GM18867 (cell line): ENCODE results near the gene IDH3A.

Experiments used
- ATAC-seq: cut with Tn5 transposase; IDR thresholded peaks from one replicate; pipeline ENCODE4 v1.9.1; 2021; ENCODE audit warnings: mild to moderate bottlenecking, moderate library complexity; ENCODE audit not compliant: unreplicated experiment

The IDH3A gene

DNA sequence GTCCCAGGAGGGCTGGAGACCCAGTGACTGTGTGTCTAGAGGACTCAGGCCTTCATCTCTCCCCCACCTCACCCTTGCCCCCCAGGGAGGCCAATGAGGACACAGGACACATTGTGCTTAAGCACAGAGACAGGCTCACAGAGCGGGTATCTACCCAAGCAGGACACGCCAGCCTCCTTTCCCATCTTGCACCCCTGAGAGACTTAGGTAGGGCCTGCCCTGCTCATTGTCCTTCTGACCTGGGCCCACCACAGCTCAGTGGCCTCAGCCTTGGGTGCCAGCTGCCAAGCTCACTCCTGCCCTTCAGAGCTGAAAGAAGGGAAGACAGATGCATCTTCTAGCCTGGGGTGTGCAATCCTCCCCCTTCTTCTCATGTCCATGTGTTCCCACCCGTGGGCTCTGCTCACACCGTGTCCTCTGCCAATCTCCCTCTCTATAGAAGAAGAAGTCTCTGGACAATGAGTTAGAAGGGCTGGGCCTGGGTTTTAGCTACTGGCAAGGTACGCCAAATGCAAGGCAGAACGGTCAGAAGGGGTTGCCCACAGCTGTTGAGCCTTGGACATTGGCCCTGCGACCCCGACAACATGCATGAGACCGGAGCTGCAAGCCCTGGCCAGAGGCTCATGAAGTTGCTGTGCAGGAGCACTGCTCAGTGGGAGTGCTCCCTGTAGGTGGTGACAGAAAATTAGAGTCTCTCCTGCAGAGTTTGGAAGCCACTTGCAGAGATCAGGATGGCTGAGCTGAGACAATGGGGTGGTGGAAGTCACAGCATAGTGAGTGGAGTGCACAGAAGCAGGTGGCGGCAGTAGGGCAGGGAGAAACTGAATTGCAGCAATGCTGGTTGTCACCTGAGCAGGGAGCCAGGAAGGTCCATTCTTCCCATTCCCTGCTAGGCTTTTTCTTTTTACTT is 52.4 kb downstream of the IDH3A start:
- no peak for ATAC-seq

DNA sequence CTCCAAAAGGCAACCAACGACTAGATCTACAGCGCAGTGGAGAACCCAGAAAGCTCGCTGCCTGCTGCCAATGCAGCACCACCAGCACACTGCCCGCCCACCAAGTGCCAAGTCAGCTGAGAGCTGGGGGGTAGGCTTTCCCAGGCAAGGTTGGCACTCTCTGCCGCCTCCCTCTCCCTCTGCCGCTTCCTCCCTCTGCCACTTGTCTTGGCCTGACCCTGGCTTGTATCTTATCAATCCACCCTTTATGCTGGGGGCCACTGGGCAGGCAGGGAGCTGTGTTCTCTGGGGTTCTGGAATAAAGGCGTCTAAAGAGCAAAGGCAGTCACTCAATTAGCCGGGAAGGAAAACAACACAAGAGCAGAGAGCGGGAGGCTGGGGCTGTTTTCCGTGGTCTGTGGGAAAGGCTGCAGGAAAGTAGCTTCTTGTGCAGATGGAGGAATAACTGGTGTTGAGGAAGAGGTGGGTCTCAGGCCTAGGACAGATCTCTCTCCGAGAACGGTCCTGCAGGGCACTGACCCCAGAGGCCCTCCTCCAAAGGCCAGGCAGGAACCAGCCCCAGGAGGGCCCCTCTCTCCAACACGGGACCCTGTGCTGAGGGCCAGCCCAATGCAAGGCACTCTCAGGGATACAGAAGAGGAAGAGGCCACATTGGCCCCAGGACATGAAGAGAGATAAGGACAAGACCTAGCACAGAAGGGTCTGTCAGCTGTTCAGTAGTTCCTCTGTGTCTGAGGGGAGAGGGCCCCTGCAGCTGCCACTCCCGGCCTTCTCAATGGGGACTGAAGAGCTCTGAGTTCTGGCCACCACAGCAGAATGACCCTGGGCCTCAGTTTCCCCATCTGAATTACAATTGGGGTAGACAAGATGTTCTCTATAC is 54.4 kb downstream of the IDH3A start:
- ATAC-seq, result no peak

DNA sequence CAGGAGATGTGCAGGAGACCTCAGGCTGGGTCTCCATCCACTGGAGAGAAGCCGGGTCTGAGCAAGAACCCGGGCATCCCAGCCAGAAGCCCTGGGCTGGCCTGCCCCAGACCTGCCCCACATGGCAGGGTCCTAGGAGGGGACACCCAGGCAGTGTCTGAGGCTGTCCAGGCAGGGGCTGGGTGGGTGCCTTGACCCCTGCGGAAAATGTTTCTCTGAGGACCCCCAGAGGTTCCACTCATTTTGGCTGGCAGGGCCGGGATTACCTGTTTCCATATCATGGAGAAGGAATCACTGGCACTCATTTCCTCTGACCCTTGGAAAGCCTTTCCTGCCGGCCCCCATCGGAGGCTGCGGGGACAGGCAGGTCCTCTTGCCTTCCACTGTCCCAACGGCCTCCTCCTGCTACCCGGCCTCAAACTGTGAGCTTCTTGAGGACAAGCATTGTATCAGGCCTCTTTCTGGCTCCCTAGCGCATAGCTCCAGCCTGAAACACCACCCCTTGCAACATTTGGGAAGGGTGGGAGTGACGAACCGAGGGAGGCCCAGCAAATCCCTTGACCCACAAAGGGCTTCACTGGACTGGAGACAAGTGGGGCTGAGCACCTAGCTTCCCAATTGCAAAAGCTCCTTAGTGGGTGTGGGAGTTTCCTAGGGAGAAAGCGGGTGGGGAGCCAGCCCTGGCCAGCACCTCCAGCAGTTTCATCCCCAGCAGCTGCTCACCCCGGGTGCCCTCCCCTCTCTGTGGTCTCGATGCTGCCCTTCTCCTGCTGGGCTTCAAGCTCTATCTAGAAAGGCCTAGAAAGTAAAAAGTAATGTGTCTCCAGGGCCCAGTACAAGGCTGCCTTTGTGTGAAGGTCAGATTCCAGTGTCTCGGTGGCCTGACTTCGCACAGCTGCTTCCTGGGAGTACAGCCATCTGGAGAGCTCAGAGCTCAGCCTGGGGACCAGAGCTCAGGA is 55.5 kb downstream of the IDH3A start:
- no peak for ATAC-seq

DNA sequence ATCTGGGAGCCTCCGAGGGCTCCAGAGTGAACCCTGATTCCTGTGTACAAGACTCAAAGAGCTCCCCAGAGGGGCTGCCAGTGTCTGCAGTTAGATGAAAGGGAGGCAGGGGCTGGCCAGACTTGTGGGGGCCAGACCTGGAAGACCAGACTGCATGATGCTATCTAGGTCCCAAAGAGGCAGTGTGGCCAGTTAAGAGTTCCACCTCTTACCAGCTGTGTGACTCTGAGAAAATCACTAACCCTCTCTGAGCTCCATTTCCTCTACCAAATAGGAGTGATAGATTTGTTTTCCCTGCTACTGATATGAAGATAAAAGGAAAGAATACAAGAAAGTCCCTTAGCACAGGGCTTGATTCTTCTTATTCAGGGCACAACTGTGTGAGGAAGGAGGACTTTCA is 56.2 kb downstream of the IDH3A start:
- no peak for ATAC-seq

DNA sequence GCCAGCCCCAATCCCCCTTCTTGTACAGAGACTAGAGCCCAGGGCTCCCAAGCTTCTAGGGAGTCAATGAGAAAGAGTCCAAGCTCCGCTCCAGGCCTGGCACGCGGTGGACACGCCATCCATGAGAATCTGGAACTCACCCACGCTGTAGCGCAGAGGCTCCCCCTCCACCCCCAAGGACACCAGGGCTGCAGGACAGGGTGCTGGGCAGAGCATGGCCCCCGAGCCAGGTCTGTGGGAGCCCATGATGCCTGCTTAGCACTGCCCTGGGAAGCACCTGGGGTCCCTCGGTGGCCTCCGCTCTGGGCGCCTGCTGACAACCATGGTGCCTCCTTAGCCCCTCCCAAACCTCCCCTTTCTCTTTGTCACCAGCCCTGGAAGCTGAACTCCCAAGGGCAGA is 56.7 kb downstream of the IDH3A start:
- no peak for ATAC-seq

DNA sequence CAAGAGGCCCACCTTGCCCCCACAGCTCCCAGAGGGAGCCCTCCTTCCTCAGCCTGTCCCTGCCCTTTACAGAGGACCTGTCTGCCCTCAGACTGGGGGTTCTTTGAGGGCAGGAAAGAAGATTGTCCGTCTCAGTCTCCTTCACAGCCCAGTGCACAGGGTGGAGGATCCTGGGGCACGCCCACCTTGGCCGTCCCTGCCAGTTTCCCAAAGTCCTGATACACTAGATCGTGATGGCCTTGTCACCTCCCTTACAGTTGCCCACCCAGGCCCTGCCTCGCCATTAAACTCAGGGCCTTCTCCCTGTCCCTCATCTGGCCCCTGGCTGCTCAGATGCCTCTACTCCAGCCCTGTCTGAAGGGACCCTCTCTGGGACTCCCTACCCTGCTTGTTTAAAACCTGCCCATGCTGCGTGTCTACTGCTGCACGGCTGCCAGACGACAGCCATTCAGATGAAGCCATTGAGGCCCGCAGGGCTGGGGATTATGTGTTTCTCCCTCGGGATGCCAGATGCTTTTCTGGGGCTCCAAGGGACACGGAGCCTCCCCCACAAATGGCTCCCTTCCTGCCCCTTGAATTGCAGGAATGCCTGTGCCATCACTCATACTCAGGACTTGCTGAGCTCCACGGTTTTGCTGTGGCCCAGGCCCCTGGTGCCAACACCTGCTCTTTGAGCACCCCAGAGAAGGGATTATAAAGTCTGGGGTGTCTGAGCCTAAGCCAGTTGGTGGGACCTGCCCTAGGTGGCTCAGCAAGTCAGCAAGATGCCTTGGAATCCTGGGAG is 57.4 kb downstream of the IDH3A start:
- no peak for ATAC-seq

DNA sequence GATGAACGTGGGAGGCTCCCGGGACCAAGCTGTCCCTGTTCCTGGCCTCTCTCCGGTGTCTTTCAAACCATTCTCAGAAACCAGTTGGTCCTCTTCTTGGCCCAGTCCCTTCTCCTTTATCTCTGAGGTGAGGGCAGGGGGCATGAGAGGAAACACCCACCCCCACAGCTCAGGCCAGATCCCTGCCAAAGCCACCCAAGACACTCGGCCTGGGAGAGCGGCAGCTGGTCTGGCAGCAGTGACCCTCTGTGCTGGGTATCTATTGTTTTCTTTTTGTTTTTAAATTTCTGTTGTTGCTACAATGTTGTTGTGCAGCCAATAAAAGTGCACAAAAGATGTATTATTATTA is 57.9 kb downstream of the IDH3A start:
- no peak for ATAC-seq

DNA sequence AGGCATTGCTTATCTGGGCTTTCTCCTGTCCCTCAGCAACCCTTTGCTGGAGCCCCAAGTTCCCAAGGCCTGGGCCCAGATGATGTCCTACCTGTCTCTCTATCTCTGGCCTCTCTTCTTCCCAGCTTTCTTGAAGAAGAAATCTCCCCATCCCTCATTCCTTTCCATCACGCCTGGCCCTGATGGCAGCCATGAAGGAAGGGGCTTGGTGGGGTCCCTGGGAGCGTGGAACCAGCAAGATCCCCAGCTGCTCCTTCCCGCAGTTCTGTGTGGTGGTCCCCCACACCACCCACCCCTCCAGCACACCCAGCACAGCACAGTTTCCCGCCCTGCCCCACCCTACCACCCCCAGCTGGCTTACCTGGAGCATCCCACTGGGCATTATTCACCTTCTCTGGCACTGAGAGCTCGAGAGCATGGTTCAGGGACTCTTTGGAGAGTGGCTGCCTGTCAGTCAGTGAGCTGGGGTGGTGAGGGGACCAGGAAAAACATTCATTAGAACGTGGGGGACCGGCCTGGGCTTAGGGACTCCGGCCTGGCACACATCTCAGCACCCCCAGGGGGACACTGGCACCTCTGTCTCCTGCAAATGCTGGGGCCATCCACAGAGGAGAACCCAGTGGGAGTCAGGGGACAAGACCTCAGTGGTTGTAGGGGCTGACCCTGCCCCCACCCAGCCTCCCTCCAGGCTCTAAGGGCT is 58.6 kb downstream of the IDH3A start:
- ATAC-seq, result no peak

DNA sequence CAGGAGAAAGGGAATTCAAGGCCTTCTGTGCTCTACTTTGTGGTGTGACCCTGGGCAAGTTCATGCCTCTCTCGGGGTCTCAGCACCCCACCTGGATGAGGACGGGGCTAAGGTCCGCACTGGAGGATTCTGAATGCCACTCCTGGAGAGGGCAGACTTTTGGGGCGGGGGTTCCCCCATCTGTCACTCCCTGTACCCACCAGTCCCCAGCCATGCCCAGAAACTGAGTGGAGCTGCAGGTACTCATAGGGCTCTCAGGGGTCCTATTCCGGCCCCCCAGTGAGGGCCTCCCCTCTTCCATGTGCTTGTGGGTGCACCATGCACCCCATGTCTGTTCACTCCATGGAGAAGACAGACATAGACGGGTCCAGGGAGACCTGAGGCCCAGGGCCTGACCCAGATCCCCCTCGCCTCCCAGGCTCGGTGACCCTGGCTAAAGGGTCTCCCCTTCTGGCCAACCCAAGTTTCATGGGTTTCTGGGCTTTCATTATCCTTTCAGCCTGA is 59.2 kb downstream of the IDH3A start:
- no peak for ATAC-seq

DNA sequence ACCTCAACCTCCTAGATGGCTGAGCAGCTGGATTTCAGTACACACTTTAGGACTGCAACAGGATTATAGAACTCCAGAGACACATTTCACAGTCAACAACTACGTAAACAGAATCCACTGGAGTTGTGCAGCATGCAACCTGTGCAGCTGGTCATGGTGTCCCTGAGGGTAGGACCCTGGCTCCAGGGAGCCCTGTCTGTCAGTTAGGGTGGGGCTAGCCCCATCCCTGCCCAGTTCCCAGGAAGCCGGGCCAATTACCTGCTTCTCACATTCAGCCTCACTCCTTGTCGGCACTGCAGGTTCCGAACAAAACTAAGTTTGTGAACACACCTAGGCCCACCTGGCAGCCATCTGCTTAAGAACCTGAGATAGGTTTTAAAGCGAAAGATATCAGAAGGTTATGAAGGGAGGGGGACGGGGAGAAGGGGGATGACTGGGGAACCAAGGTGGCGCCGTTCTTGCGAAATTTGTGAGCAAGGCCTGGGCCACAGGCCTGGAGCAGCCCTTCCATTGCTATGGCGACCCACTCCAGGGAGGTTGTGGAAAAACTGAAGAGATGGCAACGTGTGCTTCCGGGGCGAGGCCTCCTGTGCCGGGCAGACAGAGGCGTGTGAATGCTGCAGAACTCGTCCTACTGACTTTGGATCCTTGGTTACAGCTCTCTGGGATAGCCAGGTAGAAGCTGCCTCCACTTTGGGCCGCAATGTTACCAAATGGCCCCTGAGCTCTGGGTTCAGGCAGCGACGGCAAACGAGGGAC is 59.9 kb downstream of the IDH3A start:
- no peak for ATAC-seq

DNA sequence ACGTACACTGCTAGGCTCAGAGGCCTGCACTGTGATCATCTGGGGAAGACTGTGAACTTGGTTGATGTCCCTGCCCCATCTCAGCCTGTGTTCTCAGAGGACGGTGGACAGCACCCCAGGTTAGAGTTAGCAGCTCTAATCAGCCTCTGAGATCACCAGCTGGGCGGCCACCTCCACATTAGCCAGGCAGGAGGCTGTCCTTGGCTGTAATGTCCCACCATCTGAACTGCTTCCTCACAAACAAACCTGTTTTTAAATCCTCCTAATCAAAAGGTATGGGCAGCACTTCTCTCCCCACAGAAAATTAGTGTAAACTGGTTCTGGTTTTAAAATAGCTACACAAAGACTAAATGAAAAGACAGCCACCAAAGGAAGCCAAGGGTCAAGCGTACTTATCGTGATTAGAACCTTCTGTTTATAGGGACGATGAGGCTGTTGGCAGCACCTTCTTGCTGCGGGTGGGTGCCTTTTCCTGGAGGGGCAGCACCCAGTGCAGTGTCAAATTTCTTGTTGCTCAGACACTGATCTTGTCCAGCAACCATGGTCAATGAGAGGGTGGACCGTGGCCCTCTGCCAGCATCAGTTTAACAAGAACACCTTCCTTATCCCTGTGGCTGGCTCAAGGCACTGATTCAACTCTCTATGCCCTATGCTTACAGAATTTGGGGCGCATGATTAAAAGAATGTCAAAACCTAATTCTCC is 60.6 kb downstream of the IDH3A start:
- ATAC-seq, result no peak

DNA sequence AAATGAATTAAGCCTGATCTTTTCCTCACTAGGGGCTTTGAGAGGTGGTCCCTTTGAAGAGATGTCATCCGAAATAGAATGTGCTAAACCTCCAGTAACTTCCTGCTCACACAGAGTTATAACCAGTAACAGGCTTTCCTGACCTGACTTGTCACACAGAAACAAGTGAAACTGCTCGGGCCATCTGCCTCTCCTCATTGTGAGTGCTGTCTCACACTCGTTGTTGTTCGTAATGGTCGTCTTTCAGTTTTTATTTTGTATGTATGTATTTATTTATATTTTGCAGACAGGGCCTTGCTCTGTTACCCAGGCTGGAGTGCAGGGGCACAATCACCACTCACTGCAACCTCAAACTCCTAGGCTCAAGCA is 61.2 kb downstream of the IDH3A start:
- ATAC-seq, result no peak

DNA sequence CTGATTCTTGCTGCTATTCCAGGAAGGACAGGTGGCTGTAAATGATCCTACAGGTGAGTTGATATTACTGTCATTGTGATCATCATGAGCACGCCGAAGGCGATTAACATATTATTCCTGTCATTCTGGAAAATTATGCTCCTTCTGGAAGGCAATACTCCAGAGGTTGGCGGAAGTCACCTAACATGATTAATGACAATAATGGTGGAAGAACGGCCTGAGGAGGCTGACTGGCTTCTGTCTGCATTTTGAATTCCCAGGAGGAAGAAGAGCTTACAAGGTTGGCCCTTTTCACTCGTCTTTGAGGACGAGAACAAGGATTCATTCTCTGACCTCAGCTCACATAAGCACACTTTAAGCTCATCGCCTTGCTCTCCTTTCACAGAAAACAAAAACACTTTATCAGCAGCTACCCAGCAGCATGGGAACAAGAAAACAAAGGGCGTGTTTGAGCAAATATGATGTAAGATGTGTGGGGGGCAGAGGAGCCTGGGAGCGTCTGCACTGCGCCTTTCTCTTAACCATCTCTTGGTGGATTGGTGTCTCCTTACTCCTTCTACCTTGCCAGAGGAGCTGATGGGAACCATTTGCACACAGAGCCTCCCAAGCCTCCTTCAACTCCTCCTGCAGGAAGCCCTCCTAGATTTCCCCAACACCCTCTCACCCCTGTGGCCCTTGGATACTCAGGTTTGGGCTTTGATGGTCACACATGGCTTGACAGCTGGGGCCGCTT is 62.2 kb downstream of the IDH3A start:
- no peak for ATAC-seq

DNA sequence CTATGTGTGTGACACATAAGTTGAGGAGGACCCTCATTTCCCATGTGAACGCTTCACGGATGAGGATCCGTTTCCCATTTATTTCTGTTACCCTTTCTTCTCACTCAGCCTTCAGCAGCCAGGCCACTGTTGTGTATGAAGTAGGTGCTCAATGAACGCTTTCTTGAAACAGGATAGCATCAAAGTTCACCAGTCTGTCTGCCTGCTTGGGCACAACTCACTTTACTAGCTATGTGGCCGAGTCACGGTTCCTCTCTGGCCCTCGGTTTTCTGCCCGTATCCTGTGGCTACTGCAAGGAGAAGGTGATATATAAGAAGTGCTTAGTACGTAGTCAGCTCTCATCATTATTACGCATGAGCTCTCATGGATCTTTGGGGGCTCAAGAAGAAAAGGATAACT is 62.8 kb downstream of the IDH3A start:
- no peak for ATAC-seq

DNA sequence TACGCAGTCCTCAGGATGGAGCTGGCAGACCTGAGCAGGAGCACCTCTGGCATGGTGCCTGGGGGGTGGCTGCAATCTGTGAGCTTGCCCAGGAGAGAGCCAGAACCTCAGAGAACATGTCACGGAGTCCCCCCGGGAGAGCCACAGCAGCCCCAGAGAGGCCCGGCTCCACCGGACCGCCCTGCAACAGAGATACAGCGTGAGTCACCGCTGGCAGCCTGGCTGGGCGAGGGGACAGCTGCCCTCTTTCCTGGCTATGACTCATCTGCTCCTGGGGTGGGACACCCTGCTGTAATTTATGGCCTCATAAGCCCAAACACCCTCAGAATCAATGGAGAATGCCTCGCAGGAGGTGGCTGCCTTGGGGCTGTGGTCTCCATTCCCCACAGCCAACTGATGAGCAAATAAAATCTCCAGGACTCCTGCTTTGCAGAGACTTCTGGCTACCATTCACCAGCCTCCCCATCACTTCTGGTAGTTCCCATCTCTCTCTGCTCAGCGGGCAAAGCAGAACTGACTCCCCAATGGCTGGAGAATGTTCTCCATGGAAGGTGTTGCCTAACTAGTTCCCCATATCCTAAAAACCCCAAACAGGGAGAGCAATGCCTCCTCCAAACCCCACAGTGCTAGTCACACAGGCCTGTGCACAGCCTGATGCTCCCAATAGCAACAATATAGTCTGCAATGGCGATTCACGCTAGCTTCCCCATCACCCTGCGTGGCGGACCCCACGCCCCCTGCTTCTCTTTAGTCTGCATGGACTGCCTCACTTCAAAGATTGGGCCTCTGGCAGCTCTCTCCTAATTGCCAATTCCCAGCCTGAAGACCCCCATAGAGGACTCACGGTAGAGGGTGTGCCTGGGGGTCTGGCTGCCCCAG is 63.6 kb downstream of the IDH3A start:
- no peak for ATAC-seq

DNA sequence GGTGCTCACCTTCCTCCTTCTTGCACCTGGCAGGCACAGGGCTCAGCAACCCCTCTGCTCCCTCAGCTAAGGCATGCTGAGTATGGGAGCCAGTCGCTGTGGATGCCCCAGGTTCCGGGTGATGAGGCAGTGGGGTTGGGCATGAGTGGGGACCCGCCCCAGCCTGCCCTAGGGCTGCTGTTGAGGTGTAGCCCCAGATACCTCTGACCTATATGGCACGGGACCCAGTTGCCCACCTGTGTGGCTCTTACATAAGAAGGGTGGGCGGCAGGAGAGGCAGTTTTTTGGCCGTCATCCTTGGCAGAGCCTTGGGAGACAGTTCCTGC is 64.2 kb downstream of the IDH3A start:
- ATAC-seq, result no peak

DNA sequence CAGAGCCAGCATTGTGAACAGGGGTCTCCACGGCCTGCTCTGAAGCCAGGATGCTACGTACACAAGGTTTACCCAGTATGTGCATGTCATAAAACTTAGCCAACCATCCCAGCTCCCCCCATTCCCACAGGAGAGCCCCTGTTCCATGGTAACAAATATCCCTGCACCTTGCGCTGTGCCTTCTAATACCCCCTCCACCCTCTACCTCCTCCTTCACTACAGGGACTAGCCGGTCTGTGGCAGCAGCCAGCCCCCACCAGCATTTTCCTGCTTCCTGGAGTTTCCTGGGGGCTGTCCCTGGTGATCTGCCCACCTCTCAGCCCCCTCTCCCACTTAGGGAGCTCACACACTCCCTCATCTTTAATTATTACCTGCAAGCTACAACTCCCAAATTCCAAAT is 64.8 kb downstream of the IDH3A start:
- ATAC-seq, result no peak
